Stimulated activated CD8-positive, alpha-beta memory T cell treated with anti-CD3 and anti-CD28 coated beads, Interleukin-7, amount 100 ng/mL, for 24 hours (primary cell): ENCODE results near the gene PLK5.
"Not testable (repeated sequence)": the region's sequence is repeated elsewhere in the genome, so short reads cannot be mapped to it uniquely, and the experiment has no call there.

Experiments
- DNase-seq: peaks from one replicate; pipeline ENCODE4 v3.0.0-alpha.2; 2020; ENCODE audit warnings: low read depth

Gene PLK5

DNA sequence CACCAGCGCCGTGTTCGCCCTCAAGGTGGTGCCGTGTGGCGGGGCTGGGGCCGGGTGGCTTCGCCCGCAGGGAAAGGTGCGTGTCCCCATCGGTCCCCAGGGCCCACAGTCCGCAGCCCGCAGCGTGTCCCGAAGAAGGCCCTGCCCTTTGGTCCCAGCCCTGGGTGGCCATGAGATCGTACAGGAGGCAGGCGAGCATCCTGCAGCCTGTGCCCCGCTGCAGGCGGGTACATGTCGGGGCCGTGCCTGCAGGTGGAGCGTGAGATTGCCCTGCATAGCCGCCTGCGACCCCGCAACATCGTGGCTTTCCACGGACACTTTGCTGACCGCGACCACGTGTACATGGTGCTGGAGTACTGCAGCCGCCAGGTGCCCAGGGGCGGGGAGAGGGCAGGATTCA, 1.5 kb downstream of the PLK5 start:
- DNase-seq, result no peak

DNA sequence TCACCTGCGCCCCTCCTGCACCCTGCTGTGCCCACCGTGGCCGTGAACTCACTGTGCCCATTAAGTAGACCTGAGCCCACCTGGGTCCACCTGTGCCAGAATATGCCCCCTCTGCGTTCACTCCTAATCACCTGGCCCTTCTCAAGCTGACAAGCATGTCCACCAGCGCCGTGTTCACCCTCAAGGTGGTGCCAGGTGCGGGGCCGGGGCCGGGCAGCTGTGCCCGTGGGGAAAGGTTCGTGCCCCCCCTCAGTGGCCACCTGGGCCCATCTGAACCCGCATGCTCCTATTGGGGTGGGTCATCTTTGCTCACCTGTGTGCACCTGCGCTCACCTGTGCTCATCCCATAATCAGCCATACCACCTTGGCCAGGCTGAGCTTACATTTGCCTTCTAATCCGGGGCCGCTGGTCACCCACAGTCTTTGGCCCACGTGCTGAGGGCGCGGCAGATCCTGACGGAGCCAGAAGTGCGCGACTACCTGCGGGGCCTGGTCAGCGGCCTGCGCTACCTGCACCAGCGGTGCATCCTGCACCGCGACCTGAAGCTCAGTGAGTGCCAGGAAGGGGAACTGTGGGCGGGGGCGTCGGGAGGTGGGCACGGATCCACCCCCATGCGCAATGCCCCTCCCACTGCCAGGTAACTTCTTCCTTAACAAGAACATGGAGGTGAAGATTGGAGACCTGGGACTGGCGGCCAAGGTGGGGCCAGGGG, 2.3 kb downstream of the PLK5 start:
- DNase-seq, result no peak

DNA sequence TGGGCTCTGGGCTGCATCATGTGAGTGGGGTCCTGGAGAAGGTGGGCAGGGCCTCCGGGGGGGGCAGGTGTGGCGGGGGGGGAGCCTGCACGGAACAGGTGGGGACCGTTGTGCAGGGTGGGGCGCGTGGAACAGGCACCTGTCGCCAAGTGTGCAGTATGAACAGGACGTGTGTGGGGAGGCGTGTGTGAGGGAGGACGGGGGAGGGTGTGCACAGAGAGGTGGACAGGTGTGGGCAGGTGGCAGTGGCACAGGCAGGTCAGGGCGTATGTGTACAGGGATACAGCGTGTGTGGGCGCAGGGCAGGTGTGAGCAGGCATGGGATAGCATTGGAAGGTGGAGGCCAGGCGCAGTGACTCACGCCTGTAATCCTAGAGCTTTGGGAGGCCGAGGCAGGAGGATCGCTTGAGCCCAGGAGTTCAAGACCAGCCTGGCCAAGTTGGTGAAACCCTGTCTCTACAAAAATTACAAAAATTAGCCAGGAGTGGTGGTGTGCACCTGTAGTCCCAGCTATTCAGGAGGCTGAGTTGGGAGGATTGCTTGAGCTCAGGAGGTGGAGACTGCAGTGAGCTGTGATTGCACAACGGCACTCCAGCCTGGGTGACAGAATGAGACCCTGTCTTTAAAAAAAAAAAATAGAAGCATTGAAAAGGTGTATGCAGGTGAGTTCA, 3.2 kb downstream of the PLK5 start:
- no peak for DNase-seq

GRCh38 chr19:1527650-1528309, 3.9 kb downstream of the PLK5 start:
- DNase-seq, result no peak

DNA sequence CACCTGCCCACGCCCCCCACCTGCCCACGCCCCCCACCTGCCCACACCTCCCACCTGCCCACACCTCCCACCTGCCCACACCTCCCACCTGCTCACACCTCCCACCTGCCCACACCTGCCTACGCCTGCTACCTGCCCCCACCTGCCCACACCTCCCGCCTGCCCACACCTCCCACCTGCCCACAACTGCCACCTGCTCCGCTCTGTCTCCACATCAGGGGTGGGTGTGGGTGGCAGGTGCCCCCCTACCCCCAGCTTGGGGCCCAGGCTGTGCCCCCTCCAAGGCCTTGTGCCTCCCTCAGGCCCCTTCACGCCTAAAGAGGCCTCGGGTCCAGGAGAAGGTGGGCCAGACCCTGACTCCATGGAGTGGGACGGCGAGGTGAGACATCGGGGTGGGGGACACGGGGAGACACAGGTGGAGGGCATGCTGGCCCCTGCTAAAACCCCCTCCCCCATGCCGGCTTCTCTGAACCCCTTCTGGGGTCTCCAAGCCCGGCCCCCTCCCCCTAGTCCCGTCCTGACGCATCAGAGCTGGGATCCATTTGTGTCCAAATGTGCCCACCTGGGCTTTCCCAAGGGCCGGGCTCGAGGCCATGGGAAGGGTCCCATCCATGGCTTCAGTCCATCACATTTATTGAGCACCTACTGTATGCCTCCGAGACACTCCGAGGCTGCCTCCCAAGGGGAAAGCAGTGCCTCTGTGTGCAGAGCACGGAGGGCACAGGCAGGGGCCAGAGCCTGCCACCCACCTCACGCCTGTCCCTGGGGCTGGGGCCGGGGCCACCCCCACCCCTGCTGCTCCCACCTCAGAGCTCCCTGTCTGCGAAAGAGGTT, 4.9 kb downstream of the PLK5 start:
- no peak for DNase-seq

DNA sequence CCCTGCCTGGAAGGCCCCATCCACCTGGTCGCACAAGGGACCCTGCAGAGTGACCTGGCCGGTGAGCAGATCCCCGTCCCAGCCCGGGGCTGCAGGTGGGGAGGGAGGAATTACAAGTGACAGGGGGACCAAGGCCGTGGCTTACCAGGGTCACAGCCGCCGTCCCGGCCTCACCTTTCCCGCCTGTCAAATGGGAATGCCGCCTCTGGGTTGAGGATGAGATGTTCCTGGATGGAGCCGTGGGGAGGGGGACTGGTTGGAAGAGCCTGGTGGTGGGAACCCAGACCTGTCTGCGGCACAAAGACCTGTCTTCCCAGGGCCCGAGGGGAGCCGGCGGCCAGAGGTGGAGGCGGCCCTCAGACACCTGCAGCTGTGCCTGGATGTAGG, 5.5 kb downstream of the PLK5 start:
- DNase-seq, result no peak

GRCh38 chr19:1530856-1531255, 7.0 kb downstream of the PLK5 start:
- not testable (repeated sequence) for DNase-seq

DNA sequence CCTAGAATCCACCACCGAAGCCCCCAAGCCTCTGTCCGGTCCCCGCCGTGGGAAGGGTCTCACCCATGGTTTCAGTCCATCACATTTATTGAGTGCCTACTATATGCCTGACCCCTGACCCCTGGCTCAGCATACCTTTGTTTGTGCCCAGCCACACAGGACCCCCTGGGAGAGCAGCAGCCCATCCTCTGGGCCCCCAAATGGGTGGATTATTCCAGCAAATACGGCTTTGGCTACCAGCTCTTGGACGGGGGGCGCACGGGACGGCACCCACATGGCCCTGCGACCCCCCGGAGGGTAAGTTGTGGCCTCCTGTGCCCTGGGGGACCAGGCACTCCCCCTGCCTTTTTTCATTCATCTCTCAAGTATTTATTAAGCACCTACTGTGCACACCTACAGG, 7.7 kb downstream of the PLK5 start:
- DNase-seq, result no peak

DNA sequence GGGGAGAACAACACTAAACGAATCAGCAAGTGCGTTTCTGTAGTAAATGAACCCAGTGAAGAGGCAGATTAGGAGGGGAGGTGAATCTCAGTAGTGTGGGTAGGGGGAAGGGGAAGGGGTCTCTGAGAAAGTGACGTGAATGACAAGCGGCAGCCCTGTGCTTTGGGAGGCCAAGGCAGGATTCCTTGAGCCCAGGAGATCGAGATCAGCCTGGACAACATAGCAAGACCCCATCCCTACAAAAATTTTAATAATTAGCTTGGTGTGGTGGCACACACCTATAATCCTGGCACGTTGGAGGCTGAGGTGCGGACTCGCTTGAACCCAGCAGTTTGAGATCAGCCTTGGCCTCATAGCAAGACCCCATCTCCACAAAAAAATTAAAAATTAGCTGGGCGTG, 8.1 kb downstream of the PLK5 start:
- no peak for DNase-seq

- DNase-seq, result no peak
Observed at GRCh38 chr19:1533510-1534150, 9.8 kb downstream of the PLK5 start.

DNA sequence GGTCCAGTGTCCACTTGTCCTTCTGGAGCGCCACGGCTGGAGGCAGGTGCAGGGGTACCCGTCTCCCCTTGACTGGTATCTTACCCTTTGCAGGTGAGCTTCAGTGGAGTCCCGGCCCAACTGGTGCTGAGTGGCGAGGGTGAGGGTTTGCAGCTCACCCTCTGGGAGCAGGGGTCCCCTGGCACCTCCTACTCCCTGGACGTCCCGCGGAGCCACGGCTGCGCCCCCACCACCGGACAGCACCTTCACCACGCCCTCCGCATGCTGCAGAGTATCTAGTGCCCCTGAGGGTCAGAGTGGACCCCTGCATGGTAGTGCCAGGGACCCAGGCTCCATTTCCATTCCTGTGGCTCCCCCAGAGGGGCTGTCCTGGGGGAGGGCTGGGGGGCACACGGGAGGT, 11.1 kb downstream of the PLK5 start:
- DNase-seq, result no peak

DNA sequence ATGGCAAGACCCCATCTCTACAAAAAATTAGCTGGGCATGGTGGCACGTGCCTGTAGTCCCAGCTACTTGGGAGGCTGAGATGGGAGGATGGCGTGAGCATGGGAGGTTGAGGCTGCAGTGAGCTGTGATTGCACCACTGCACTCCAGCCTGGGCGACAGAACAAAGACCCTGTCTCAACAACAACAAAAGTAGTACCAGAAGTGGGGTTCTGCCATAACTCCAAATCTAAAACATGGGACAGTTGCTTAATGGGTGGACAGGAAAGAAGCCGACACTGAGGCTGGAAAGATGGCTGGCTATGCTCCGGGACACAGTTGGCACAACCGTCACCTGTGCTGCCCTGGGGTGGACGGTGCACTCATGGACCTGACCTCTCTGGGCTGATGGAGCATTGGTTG, 11.8 kb downstream of the PLK5 start:
- not testable (repeated sequence) for DNase-seq

GRCh38 chr19:1538978-1539377, 15.1 kb downstream of the PLK5 start:
- DNase-seq, result no peak

DNA sequence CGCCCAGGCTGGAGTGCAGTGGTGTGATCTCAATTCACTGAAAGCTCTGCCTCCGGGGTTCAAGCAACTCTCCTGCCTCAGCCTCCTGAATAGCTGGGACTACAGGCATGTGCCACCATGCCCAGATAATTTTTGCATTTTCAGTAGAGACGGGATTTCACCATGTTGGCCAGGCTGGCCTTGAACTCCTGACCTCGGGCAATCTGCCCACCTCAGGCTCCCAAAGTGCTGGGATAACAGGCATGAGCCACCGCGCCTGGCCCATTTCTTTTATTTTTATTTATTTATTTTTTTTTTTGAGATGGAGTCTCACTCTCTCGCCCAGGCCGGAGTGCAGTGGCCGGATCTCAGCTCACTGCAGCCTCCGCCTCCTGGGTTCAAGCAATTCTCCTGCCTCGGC, 15.9 kb downstream of the PLK5 start:
- DNase-seq, result not testable (repeated sequence)

- no peak for DNase-seq
Observed at GRCh38 chr19:1540365-1540925, 16.6 kb downstream of the PLK5 start.

DNA sequence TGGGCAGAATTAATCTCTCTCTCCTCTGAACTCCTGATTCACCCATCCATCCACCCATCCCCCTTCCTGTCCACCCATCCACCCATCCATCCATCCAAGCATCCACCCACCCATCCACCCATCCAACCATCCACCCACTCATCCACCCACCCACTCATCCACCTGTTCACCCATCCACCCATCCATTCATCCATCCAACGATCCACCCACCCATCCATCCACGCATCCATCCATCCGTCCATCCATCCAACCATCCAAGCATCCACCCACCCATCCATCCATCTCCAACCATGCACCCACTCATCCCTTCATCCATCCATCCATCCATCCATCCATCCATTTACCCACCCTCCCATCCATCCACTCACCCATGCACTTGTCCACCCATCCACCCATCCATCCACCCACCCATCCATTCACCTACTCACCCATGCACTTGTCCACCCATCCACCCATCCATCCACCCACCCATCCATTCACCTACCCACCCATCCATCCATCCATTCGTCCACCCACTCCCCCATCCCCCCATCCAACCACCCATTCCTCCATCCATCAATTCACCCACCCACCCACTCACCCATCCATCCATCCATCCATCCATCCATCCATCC, 25.6 kb downstream of the PLK5 start:
- DNase-seq, result no peak

GRCh38 chr19:1551068-1552040, 27.5 kb downstream of the PLK5 start:
- no peak for DNase-seq

DNA sequence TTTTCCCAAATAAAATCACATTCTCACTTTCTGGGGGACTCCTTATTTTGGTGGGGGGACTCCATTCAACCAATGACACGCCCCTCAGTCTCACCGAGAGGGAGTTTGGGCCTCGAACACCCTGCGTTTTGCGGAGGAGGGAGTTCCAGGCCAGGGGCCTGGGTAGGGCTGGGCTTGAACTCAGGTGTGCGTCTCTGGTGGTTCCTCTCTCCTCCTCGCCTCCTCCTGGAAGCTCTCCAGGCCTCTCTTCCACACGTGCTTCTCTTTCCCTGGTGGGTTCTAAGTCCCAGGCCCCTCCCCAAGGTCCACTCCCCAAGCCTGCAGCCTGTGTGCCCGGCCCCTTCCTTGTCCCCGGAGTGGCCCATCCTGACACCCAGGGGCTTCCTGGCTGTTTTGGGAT, 29.5 kb downstream of the PLK5 start:
- DNase-seq, result no peak

GRCh38 chr19:1554968-1555367, 31.1 kb downstream of the PLK5 start:
- DNase-seq, result no peak
